Measurements from ENCODE around the gene CACNG7.

The CACNG7 gene

DNA sequence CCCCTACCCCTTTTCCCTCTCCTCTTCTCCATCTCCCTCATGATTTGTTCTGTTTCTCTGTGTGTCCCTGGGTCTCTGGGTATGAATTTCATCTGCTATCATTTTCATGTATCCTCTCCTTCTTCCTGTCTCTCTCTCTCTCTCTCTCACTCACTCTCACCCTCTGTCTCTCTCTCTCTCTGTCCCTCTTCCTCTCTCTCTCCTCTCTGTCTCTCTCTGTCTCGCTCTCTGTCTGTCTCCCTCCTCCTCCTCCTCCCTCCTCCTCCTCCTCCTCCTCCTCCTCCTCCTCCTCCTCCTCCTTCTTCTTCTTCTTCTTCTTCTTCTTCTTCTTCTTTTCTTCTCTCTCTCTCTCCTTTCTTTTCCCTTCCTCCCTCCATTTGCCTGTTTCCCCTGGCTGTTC lies 3.3 kb upstream of the CACNG7 start:
- no peak overlapping the region for H3K4me3 ChIP-seq (replicated peaks; ENCODE audit: low read depth, low read length)
- DNase-seq (ENCODE audit: extremely low read depth, low read depth): no peak
- TF ChIP-seq, protein P1, sequence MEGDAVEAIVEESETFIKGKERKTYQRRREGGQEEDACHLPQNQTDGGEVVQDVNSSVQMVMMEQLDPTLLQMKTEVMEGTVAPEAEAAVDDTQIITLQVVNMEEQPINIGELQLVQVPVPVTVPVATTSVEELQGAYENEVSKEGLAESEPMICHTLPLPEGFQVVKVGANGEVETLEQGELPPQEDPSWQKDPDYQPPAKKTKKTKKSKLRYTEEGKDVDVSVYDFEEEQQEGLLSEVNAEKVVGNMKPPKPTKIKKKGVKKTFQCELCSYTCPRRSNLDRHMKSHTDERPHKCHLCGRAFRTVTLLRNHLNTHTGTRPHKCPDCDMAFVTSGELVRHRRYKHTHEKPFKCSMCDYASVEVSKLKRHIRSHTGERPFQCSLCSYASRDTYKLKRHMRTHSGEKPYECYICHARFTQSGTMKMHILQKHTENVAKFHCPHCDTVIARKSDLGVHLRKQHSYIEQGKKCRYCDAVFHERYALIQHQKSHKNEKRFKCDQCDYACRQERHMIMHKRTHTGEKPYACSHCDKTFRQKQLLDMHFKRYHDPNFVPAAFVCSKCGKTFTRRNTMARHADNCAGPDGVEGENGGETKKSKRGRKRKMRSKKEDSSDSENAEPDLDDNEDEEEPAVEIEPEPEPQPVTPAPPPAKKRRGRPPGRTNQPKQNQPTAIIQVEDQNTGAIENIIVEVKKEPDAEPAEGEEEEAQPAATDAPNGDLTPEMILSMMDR (IDR thresholded peaks at IDR 0.05; ENCODE audit: low read depth, low read length, missing control alignments): no peak

GRCh38 chr19:53906211-53907192 lies 2.6 kb upstream of the CACNG7 start:
- TF ChIP-seq, protein P1 (IDR thresholded peaks at IDR 0.05; ENCODE audit: low read depth, low read length, missing control alignments): peak; percentile 85
- no peak for DNase-seq (ENCODE audit: extremely low read depth, low read depth)
- no peak overlapping the region for H3K4me3 ChIP-seq (replicated peaks; ENCODE audit: low read depth, low read length)

GRCh38 chr19:53907193-53907581 lies 1.9 kb upstream of the CACNG7 start:
- TF ChIP-seq, protein P1 (IDR thresholded peaks at IDR 0.05; ENCODE audit: low read depth, low read length, missing control alignments): no peak
- no peak for DNase-seq (ENCODE audit: extremely low read depth, low read depth)
- no peak overlapping the region for H3K4me3 ChIP-seq (replicated peaks; ENCODE audit: low read depth, low read length)

DNA sequence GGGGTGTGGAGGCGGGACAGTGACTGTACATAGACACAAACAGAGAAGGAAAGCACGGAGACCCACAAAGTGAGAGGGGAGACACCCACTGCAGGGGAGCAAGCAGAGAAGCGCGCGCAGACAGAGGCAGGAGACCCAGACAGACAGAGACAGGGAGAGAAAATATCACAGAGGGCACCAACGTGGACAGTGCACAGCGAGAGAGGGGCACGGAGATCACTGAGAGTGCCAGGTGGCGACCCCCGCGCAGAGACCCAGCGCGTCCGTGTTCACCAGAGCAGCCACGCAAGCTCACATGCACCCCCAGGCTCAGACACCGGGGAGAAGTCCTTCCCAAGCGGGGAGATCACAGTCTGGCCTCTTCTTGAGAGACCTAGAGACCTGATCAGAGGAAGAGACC lies 1.4 kb upstream of the CACNG7 start:
- no peak overlapping the region for H3K4me3 ChIP-seq (replicated peaks; ENCODE audit: low read depth, low read length)
- TF ChIP-seq, protein P1 (IDR thresholded peaks at IDR 0.05; ENCODE audit: low read depth, low read length, missing control alignments): no peak
- DNase-seq (ENCODE audit: extremely low read depth, low read depth): no peak

DNA sequence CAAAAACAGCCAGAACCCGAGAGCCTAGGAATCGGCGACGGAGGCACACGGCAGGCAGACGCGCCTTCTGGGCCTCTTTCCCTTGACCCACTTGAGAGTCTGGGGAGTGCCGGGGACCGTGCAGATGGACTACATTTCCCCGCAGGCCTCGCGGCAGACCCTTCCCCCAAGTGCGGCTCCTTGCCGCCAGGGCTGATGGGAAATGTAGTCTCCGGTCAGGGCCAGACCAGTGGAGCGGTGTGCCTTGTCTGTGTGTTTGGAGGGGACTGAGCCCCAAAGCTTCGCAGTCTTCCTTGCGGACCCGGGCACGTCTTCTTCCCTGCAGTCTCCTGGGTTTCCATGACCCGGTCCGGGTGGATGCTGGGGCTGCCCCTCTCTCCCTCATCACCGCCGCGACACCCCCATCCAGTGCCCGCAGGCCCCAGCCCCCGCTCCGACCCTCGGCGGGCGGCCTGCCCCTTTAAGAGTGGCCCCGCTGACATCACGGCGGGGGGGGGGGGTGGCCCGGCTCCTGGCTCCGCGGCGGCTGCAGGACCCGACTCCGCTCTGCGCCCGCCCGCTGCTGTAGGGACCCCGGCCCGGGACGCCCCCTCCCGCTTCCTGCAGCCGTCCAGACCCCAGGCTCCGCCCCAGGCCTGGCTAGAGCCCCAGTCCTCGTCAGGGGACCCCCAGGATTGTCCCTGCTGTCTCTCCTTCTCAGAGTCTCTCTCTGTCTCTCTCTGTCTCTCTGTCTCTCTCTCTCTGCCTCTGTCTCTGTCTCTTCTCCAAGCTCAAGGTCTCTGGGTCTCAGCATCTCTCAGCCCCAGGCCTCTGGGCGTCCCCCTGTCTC lies 758 bp upstream of the CACNG7 start:
- no peak overlapping the region for H3K4me3 ChIP-seq (replicated peaks; ENCODE audit: low read depth, low read length)
- DNase-seq (ENCODE audit: extremely low read depth, low read depth): no peak
- TF ChIP-seq, protein P1 (IDR thresholded peaks at IDR 0.05; ENCODE audit: low read depth, low read length, missing control alignments): no peak

DNA sequence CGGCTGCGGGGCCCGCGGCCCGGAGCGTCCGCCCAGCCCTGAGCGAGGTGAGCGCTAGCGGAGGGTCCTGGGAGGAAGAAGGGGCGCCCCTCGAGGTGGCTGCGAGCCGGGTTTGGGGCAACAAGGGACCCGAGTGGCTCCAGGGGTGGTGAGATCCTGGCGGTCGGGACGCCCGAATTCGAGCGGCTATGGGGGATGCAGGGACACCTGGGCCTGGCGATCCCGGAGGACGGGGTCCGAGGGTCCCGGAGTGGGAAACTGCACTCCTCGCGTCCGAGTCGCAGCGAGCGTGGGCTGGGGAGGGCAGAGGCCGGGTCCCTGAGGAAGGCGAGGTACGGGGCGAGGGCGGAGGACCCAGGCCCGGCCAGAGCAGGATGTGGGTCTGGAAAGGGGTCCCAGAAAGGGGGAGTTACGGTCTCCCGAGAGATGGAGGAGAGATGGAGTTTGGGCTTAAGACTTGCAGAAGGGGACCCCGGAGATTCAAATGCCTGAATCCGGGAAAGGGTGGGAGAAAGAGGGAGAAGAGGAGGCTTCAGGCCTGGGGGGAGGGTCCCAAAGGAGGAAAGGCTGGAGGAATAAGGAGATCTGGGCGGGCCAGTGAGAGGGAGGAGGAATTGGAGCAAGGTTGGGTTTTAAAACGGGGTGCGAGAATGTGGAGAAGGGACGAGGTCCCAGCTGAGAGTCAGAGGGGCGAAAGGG lies 542 bp downstream of the CACNG7 start:
- DNase-seq (ENCODE audit: extremely low read depth, low read depth): no peak
- H3K4me3 ChIP-seq (replicated peaks; ENCODE audit: low read depth, low read length): no peak overlapping the region
- TF ChIP-seq, protein P1 (IDR thresholded peaks at IDR 0.05; ENCODE audit: low read depth, low read length, missing control alignments): no peak

Data from HFF-Myc (cell line).